ENCODE measurements around the gene PRKAB2.

PRKAB2 gene

GRCh38 chr1:147171399-147172167 lies 687 bp downstream of the PRKAB2 start:
- Histone ChIP-seq H3K27ac (peak overlapping the region; percentile 83), H3K4me3 (ENCODE audit: low read depth in 1 of 2, low read length in 1 of 2) (peak overlapping the region; percentile 88 to 96), H3K4me1 (ENCODE audit: control insufficient read depth in 1 of 2, insufficient read depth in 1 of 2, low read depth in 1 of 2, low read length in 1 of 2) (peaks cover 18 to 23% of the 10 kb centered on the region in 2 experiments), H3K27me3 (no peaks in the 10 kb centered on the region), H3K36me3 (peaks cover 2% of the 10 kb centered on the region), H3K9me3 (no peaks in the 10 kb centered on the region)
- TF ChIP-seq CTCF (IDR thresholded peaks at IDR 0.05): no peak

- Histone ChIP-seq H3K9me3 (no peaks in the 10 kb centered on the region), H3K4me3 (ENCODE audit: low read depth in 1 of 2, low read length in 1 of 2) (no peak overlapping the region), H3K27ac (no peak overlapping the region), H3K36me3 (peaks cover 14% of the 10 kb centered on the region), H3K27me3 (no peaks in the 10 kb centered on the region), H3K4me1 (ENCODE audit: control insufficient read depth in 1 of 2, insufficient read depth in 1 of 2, low read depth in 1 of 2, low read length in 1 of 2) (peaks cover 18 to 23% of the 10 kb centered on the region in 2 experiments)
- TF ChIP-seq CTCF (IDR thresholded peaks at IDR 0.05): no peak
These were observed 2.2 kb downstream of the PRKAB2 start for GRCh38 chr1:147169840-147170674.

- H3K9me3 ChIP-seq: no peaks in the 10 kb centered on the region
- H3K36me3 ChIP-seq: peaks cover 14% of the 10 kb centered on the region
- no peak for TF ChIP-seq CTCF (IDR thresholded peaks at IDR 0.05)
- no peak overlapping the region for H3K4me3 ChIP-seq (ENCODE audit: low read depth in 1 of 2, low read length in 1 of 2)
- H3K4me1 ChIP-seq (ENCODE audit: control insufficient read depth in 1 of 2, insufficient read depth in 1 of 2, low read depth in 1 of 2, low read length in 1 of 2): peaks cover 18 to 22% of the 10 kb centered on the region in 2 experiments
- no peak overlapping the region for H3K27ac ChIP-seq
- H3K27me3 ChIP-seq: no peaks in the 10 kb centered on the region
These were observed 3.1 kb downstream of the PRKAB2 start for GRCh38 chr1:147169171-147169570.

GRCh38 chr1:147168626-147169058 lies 3.6 kb downstream of the PRKAB2 start:
- no peak overlapping the region for H3K27ac ChIP-seq
- H3K4me1 ChIP-seq (ENCODE audit: control insufficient read depth in 1 of 2, insufficient read depth in 1 of 2, low read depth in 1 of 2, low read length in 1 of 2): peaks cover 17% of the 10 kb centered on the region in 2 experiments
- no peaks in the 10 kb centered on the region for H3K9me3 ChIP-seq
- no peaks in the 10 kb centered on the region for H3K27me3 ChIP-seq
- TF ChIP-seq CTCF (IDR thresholded peaks at IDR 0.05): no peak
- no peak overlapping the region for H3K4me3 ChIP-seq (ENCODE audit: low read depth in 1 of 2, low read length in 1 of 2)
- H3K36me3 ChIP-seq: peaks cover 18% of the 10 kb centered on the region

- Histone ChIP-seq H3K27ac (no peak overlapping the region), H3K4me3 (ENCODE audit: low read depth in 1 of 2, low read length in 1 of 2) (no peak overlapping the region), H3K36me3 (peaks cover 18% of the 10 kb centered on the region), H3K9me3 (no peaks in the 10 kb centered on the region), H3K27me3 (no peaks in the 10 kb centered on the region), H3K4me1 (ENCODE audit: control insufficient read depth in 1 of 2, insufficient read depth in 1 of 2, low read depth in 1 of 2, low read length in 1 of 2) (peaks cover 12 to 13% of the 10 kb centered on the region in 2 experiments)
- no peak for TF ChIP-seq CTCF (IDR thresholded peaks at IDR 0.05)
These were observed 4.9 kb downstream of the PRKAB2 start for GRCh38 chr1:147167365-147167764.

Data from neutrophil (primary cell).